HL-60 (cell line): ENCODE results near the gene HBA1.

Experiments used
- DNase-seq, 2 experiments: peaks; one replicate each; pipeline ENCODE4 v3.0.0-alpha.2; 2010 to 2020; ENCODE audit warnings: low read depth in 1 of 2, low spot score in 1 of 2
- H3K27ac ChIP-seq: fragments of 250-450 bp; sonication (Bioruptor Pico); replicated peaks from 2 replicates; pipeline ENCODE4 v1.5.1; 2020; ENCODE audit warnings: mild to moderate bottlenecking, moderate library complexity
- H3K27me3 ChIP-seq: fragments of 250-450 bp; sonication (Bioruptor Pico); 2 replicates; pipeline ENCODE4 v1.5.1; 2021; ENCODE audit warnings: mild to moderate bottlenecking, moderate library complexity; ENCODE audit not compliant: insufficient read depth, poor library complexity, severe bottlenecking
- H3K4me3 ChIP-seq: replicated peaks from 2 replicates; pipeline ENCODE4 v1.5.1; 2011; ENCODE audit warnings: mild to moderate bottlenecking, control low read depth, low read length; ENCODE audit not compliant: insufficient read depth
- GABPA ChIP-seq: IDR thresholded peaks from 2 replicates; pipeline ENCODE4 v1.6.1; 2012; ENCODE audit warnings: low read depth
- POLR2AphosphoS5 ChIP-seq: IDR thresholded peaks from 2 replicates; pipeline ENCODE4 v1.6.1; 2012; ENCODE audit warnings: low read depth
- SPI1 ChIP-seq: IDR thresholded peaks from 2 replicates; pipeline ENCODE4 v1.6.1; 2012; ENCODE audit warnings: low read depth, mild to moderate bottlenecking, borderline replicate concordance
- TF ChIP-seq, protein P1 (sequence below): IDR thresholded peaks from one replicate; pipeline ENCODE4 v1.5.1; 2011; ENCODE audit warnings: low read length, control low read depth, inconsistent platforms; ENCODE audit not compliant: insufficient read depth
- TF ChIP-seq, protein P2 (sequence below): IDR thresholded peaks from 2 replicates; pipeline ENCODE4 v1.6.1; 2012; ENCODE audit warnings: low read depth; ENCODE audit not compliant: insufficient replicate concordance

HBA1 gene

DNA sequence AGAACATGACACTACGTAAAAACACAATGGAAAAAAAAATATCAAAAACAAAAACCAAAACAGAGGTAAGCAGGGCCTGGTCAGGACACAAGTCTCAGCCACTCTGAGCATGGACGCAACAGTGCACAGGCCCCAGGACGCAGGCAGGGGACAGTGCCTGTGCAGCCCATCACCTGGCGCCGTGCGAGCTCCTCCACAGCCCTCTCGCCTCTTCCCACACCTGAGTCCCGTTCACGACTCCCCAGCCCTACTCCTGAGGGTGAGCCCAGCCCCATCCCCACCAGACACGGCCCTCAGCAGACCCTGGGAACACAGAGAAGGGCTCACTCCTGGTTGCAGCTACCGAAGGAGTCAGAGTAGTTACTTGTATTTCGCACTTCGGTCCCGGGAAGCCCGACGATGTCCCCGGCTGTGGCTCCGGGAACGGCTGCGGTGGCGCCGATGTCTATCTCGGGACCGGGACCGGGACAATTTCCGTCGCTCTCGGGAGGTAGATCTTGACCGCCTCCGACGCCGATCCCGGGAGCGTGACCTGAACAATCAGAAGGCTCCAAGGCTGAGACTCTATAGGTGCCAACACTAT, 13.2 kb downstream of the HBA1 start:
- Histone ChIP-seq H3K27ac (no peak overlapping the region), H3K4me3 (no peak overlapping the region), H3K27me3 (no peaks in the 10 kb centered on the region)
- DNase-seq: no peak
- TF ChIP-seq GABPA (no peak), SPI1 (no peak), POLR2AphosphoS5 (no peak)
- TF ChIP-seq, protein P1, sequence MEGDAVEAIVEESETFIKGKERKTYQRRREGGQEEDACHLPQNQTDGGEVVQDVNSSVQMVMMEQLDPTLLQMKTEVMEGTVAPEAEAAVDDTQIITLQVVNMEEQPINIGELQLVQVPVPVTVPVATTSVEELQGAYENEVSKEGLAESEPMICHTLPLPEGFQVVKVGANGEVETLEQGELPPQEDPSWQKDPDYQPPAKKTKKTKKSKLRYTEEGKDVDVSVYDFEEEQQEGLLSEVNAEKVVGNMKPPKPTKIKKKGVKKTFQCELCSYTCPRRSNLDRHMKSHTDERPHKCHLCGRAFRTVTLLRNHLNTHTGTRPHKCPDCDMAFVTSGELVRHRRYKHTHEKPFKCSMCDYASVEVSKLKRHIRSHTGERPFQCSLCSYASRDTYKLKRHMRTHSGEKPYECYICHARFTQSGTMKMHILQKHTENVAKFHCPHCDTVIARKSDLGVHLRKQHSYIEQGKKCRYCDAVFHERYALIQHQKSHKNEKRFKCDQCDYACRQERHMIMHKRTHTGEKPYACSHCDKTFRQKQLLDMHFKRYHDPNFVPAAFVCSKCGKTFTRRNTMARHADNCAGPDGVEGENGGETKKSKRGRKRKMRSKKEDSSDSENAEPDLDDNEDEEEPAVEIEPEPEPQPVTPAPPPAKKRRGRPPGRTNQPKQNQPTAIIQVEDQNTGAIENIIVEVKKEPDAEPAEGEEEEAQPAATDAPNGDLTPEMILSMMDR: no peak

DNA sequence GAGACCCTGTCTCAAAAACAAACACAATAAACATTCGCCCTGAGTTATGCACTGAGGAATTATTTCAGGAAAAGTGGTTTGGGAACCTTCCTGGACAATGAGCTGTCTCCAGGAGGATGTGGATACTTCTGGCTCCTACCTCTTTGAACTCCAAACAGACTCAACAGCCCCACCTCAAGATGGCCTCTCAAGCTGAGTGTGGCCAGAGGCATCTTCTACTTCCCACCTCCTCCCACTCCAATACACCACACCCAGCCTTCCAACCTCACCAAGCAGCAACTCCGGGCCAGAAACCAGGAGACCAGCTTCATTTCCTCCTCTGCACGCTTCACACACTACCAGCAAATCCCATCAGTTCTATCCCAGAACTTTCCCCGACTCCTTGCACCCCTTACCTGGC, 15.4 kb downstream of the HBA1 start:
- Histone ChIP-seq H3K27ac (no peak overlapping the region), H3K27me3 (no peaks in the 10 kb centered on the region), H3K4me3 (no peak overlapping the region)
- TF ChIP-seq POLR2AphosphoS5 (no peak), SPI1 (no peak), GABPA (no peak)
- TF ChIP-seq, protein P2, sequence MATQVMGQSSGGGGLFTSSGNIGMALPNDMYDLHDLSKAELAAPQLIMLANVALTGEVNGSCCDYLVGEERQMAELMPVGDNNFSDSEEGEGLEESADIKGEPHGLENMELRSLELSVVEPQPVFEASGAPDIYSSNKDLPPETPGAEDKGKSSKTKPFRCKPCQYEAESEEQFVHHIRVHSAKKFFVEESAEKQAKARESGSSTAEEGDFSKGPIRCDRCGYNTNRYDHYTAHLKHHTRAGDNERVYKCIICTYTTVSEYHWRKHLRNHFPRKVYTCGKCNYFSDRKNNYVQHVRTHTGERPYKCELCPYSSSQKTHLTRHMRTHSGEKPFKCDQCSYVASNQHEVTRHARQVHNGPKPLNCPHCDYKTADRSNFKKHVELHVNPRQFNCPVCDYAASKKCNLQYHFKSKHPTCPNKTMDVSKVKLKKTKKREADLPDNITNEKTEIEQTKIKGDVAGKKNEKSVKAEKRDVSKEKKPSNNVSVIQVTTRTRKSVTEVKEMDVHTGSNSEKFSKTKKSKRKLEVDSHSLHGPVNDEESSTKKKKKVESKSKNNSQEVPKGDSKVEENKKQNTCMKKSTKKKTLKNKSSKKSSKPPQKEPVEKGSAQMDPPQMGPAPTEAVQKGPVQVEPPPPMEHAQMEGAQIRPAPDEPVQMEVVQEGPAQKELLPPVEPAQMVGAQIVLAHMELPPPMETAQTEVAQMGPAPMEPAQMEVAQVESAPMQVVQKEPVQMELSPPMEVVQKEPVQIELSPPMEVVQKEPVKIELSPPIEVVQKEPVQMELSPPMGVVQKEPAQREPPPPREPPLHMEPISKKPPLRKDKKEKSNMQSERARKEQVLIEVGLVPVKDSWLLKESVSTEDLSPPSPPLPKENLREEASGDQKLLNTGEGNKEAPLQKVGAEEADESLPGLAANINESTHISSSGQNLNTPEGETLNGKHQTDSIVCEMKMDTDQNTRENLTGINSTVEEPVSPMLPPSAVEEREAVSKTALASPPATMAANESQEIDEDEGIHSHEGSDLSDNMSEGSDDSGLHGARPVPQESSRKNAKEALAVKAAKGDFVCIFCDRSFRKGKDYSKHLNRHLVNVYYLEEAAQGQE: no peak
- TF ChIP-seq, protein P1: no peak
- no peak for DNase-seq

DNA sequence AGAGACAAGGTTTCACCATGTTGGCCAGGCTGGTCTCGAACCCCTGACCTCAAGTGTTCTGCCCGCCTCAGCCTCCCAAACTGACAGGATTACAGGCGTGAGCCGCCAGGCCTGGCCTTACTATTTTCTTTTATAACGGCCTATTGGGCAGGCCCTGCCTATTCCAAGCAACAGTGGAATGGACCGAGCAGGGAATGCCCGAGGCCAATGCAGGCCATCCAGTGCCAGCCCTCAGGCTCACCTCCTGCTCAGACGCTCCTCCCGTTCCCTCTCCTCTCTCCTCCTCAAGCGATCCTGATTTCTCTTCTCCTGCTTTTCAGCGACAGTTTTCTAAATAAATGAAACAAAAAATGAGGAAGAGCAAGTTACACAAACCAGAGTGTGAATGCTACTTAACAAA, 16.2 kb downstream of the HBA1 start:
- Histone ChIP-seq H3K4me3 (no peak overlapping the region), H3K27ac (no peak overlapping the region), H3K27me3 (no peaks in the 10 kb centered on the region)
- no peak for DNase-seq
- no peak for TF ChIP-seq SPI1
- TF ChIP-seq, protein P2: no peak
- no peak for TF ChIP-seq GABPA
- TF ChIP-seq POLR2AphosphoS5: no peak
- TF ChIP-seq, protein P1: no peak

DNA sequence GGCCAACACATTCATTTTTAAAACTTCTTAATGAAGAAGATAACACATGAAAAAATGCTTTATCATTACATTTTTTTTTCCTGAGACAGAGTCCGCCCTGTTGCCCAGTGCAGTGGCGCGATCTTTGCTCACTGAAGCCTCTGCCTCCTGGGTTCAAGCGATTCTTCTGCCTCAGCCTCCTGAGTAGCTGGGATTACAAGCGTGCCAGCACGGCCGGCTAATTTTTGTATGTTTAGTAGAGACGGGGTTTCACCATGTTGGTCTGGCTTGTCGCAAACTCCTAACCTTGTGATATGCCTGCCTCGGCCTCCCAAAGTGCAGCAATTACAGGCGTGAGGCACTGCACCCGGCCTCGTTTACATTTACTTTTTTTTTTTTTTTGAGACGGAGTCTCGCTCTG, 17.0 kb downstream of the HBA1 start:
- no peak overlapping the region for H3K27ac ChIP-seq
- DNase-seq: no peak

More for the DNA sequence above, 17.0 kb downstream of the HBA1 start:
- Histone ChIP-seq H3K4me3 (no peak overlapping the region), H3K27me3 (no peaks in the 10 kb centered on the region)
- TF ChIP-seq, protein P1: no peak
- TF ChIP-seq POLR2AphosphoS5 (no peak), GABPA (no peak), SPI1 (no peak)
- TF ChIP-seq, protein P2: no peak
